ENCODE data around the gene KIAA0753.

Gene KIAA0753

DNA sequence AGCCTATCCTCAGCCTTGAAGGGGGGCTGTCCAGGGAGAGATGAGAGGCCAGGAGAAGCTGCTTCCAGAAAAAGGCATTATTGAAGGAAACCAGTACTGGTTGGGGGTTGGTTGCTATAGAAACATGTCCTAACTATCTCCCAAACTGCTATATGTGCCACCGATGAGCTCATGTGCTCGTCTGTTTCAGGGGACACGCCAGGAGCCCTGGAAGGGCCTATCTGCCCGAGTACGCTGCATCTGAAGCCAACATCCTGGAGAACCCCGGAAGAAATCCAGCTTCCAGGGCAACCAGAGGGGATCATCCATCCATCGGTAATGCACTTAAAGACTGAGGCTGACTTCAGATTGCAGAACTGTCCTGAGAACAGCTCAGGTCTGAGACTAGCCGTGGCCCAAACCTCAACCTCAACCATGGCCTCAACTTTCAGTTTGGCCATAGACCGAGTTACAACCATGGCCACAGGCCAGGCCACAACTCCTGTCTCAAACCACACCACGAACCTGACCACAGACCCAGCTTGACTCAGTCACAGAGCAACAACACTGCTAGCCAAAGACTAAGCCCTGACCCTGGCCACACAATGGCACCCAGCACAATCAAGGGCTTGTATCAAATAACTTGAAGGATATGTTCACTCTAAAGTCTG, 94.3 kb downstream of the KIAA0753 start:
- H3K4me3 Mint-ChIP-seq, result no peak overlapping the region
- H3K36me3 Mint-ChIP-seq (ENCODE audit: insufficient read depth), result no peaks in the 10 kb centered on the region
- H3K4me1 Mint-ChIP-seq (ENCODE audit: low read depth in 2 of 2), result peaks cover 4 to 10% of the 10 kb centered on the region in 2 donors
- H3K9me3 Mint-ChIP-seq, result no peaks in the 10 kb centered on the region
- ATAC-seq (replicated peaks) (no peak), DNase-seq (no peak)
- peaks cover 0 to 7% of the 10 kb centered on the region in 2 donors for H3K27me3 Mint-ChIP-seq
- no peak overlapping the region for H3K27ac Mint-ChIP-seq

DNA sequence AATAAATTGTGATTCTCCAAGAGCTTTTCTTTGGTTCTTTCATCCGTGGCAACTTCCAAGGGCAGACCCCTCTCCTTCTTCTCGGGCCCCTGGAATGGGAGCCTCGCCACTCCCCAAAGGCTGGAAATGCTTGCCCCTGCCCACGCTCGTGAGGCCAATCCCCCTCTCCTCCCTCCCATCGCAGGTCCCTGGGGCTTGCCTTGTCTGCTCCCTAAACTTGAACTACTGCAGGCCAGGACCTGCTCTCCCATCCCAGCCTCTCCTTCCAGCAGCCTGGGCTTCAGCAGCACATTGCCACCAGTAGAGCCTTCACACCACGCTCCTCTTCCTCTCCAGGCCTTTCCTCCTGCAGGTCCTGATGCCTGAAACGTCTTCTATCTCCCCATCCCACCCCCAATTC, 95.2 kb downstream of the KIAA0753 start:
- no peaks in the 10 kb centered on the region for H3K36me3 Mint-ChIP-seq (ENCODE audit: insufficient read depth)
- peaks cover 4 to 10% of the 10 kb centered on the region in 2 donors for H3K4me1 Mint-ChIP-seq (ENCODE audit: low read depth in 2 of 2)
- no peak overlapping the region for H3K27ac Mint-ChIP-seq
- no peaks in the 10 kb centered on the region for H3K9me3 Mint-ChIP-seq
- no peak overlapping the region for H3K4me3 Mint-ChIP-seq
- ATAC-seq (replicated peaks) (no peak), DNase-seq (no peak)
- peaks cover 0 to 12% of the 10 kb centered on the region in 2 donors for H3K27me3 Mint-ChIP-seq

DNA sequence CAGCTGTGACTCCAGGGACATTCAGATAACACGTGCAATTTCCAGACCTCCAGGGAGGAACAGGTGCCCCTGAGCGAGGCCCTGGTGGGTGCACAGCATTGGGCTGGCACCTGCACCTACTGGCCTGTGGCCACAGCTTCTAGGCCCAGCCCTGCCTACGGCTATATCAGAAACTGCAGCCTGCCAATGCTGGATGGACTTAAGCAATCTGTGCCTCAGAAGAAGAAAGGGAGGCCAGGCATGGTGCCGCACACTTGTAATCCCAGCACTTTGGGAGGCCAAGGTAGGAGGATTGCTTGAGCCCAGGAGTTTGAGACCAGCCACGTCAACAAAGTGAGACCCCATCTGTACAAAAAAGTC, 96.5 kb downstream of the KIAA0753 start:
- peaks cover 12 to 14% of the 10 kb centered on the region in 2 donors for H3K27me3 Mint-ChIP-seq
- H3K27ac Mint-ChIP-seq, result no peak overlapping the region
- H3K9me3 Mint-ChIP-seq, result no peaks in the 10 kb centered on the region
- no peak overlapping the region for H3K4me3 Mint-ChIP-seq
- no peak for DNase-seq
- ATAC-seq (replicated peaks), result no peak
- H3K36me3 Mint-ChIP-seq (ENCODE audit: insufficient read depth), result no peaks in the 10 kb centered on the region
- H3K4me1 Mint-ChIP-seq (ENCODE audit: low read depth in 2 of 2), result peaks cover 4 to 9% of the 10 kb centered on the region in 2 donors

DNA sequence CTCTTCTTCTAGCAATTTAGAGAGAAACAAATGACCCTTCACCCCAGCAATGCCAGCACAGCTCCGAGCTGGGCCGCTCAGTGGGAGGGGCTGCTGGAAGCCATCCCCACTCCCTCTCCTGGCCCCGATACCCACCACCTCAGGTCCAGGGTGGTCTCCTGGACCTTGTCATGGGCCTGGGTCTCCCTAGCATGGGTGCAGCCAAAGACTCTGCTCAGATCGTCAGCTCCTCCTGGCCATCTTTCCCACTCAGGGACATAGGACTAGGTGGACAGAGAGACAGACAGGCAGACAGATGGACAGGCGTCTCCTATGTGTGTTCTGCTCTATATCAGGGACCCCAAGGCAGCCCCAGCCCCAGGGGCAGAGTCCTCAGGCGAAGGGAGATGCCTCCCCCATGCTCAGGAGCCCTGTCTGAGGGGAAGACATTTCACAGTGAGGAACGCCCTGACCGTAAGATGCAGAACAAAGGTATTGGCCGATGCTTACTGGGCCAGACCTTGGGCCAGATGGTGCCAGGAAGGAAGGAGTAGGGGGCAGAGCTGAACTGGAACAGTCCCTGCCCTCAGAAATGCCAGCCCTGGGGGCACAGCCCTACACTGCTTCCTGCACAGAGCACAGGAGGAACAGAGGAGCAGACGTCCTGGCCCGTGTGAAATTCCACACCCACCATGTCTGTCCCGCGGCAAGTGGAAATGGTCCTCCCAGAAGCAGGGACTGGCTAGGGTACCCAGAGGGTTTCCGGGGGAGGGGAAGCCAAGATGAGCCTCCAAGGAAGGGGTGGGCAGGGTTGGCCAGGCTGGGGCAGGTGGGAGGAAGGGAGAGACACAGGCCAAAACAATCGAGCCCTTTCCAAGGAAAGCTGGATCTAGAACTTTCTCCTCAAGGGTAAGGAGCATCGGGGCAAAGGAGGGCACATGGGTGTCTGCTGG, 97.2 kb downstream of the KIAA0753 start:
- DNase-seq (no peak), ATAC-seq (replicated peaks) (no peak)
- Mint-ChIP-seq H3K27me3 (peaks cover 18% of the 10 kb centered on the region in 2 donors), H3K4me1 (ENCODE audit: low read depth in 2 of 2) (peaks cover 3% of the 10 kb centered on the region in 2 donors), H3K36me3 (ENCODE audit: insufficient read depth) (no peaks in the 10 kb centered on the region), H3K27ac (peak overlapping the region in 1 of 2 donors; percentile 35), H3K9me3 (no peaks in the 10 kb centered on the region), H3K4me3 (no peak overlapping the region)

DNA sequence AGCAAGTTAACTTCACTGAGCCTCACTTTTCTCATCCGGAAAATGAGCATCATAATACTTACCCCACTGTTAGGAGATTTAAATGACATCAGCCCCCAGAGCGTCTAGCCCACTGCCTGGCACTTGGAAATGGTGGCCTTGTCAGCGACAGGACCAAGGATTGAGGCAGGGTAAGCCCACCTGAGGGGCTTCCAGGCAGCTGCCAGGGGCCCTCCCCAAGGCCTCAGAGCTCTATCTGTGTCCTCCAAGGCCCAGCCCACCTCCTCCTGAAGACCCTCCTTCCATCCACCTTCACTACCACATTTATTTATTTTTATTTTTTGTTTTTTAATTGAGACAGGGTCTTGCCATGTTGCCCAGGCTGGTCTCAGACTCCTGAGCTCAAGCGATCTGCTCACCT, 97.9 kb downstream of the KIAA0753 start:
- DNase-seq (no peak), ATAC-seq (replicated peaks) (no peak)
- peak overlapping the region in 1 of 2 donors; percentile 35 for H3K27ac Mint-ChIP-seq
- no peak overlapping the region for H3K4me3 Mint-ChIP-seq
- no peaks in the 10 kb centered on the region for H3K36me3 Mint-ChIP-seq (ENCODE audit: insufficient read depth)
- H3K9me3 Mint-ChIP-seq, result no peaks in the 10 kb centered on the region
- H3K27me3 Mint-ChIP-seq, result peaks cover 18% of the 10 kb centered on the region in 2 donors
- peaks cover 0 to 1% of the 10 kb centered on the region in 2 donors for H3K4me1 Mint-ChIP-seq (ENCODE audit: low read depth in 2 of 2)

DNA sequence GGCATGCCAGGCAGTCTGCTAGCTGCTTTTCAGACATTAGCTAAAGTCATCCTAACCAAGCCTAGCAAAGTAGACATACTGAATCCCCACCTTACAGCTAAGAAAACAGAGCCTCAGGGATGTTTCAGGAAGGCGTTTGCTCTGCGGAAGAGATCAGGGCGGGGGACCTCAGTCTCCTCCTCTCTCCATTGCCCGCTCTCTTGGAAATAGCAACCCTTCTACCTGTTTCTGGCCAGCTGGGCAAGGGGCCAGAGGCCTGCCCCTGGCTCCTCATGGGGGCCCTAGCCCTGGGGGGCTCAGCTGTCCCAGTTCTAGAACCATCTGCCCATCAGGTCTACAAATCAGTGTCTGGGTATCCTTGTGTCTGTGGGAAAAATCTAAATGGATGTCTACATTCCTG, 98.6 kb downstream of the KIAA0753 start:
- H3K27me3 Mint-ChIP-seq, result peaks cover 18 to 23% of the 10 kb centered on the region in 2 donors
- no peaks in the 10 kb centered on the region for H3K36me3 Mint-ChIP-seq (ENCODE audit: insufficient read depth)
- ATAC-seq (replicated peaks), result no peak
- no peak overlapping the region for H3K27ac Mint-ChIP-seq
- no peak for DNase-seq
- no peak overlapping the region for H3K4me3 Mint-ChIP-seq
- H3K9me3 Mint-ChIP-seq, result no peaks in the 10 kb centered on the region
- H3K4me1 Mint-ChIP-seq (ENCODE audit: low read depth in 2 of 2), result peaks cover 0 to 1% of the 10 kb centered on the region in 2 donors

DNA sequence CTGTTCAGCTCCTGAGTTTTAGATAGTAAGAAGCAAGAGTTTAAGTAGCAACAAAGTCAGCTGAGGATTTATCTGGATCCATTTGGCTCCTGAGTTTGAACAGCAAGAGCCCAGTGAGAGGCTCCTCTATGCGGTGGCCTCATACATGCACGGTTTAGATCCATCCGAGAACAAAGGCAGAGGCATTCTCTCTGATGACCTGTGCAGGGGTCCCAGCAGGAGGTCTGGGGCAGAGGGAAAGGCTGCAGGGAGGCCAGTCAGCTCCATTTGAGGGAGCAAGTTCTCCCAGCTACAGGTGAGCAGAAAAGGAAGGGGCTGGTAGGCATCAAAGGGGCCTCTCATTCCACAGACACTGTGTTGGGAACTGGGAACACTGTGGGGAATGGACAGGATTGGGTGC, 100.6 kb downstream of the KIAA0753 start:
- Mint-ChIP-seq H3K4me3 (no peak overlapping the region), H3K27me3 (peaks cover 19 to 33% of the 10 kb centered on the region in 2 donors), H3K36me3 (ENCODE audit: insufficient read depth) (no peaks in the 10 kb centered on the region), H3K27ac (no peak overlapping the region), H3K4me1 (ENCODE audit: low read depth in 2 of 2) (no peaks in the 10 kb centered on the region), H3K9me3 (no peaks in the 10 kb centered on the region)
- no peak for ATAC-seq (replicated peaks)
- no peak for DNase-seq

DNA sequence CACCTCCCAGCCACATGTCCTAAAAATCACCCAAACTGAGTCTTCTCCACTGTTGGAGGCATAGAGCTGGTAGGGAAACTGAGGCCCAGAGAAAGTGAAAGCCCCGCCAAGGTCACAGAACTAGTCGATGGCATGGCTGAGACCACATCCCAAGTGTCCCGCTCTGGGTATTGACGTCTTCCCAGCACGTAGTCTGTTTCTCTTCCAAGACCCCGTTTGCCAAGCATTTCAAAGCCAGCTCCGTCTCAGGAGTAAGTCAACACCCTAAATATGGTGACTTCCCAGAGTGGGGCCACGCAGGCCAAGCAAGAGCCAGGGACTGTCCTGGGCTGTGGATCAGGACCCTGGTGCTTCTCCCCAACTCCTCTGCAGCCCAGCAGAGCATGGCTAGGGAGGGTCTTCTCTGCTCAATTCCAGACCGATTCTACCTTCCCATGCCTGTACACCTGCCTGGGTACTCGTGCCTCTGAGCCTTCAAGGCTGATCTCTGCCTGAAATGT, 103.9 kb downstream of the KIAA0753 start:
- Mint-ChIP-seq H3K4me1 (ENCODE audit: low read depth in 2 of 2) (no peaks in the 10 kb centered on the region), H3K27ac (no peak overlapping the region), H3K27me3 (peaks cover 28 to 58% of the 10 kb centered on the region in 2 donors), H3K36me3 (ENCODE audit: insufficient read depth) (no peaks in the 10 kb centered on the region), H3K4me3 (no peak overlapping the region), H3K9me3 (no peaks in the 10 kb centered on the region)
- DNase-seq (no peak), ATAC-seq (replicated peaks) (no peak)

DNA sequence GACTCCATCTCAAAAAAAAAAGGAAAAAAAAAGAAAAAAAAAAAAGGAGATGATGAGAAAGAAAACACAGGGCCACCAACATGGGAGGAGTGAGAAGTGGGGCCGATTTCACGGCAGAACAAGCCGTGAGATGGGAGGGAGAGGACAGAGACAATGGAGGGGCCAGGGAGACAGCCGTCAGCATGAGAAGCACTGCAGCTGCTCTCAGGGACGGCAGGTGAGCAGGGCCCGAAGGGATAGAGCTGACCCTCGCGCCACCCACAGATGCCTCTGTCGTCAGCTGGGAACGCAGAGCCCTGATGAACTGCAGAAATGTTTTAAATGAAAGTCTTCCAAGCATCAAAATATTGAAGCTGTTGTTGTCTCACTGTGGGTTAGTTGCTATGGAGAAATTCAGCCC, 104.5 kb downstream of the KIAA0753 start:
- no peaks in the 10 kb centered on the region for H3K4me1 Mint-ChIP-seq (ENCODE audit: low read depth in 2 of 2)
- peaks cover 23 to 58% of the 10 kb centered on the region in 2 donors for H3K27me3 Mint-ChIP-seq
- no peak overlapping the region for H3K4me3 Mint-ChIP-seq
- no peaks in the 10 kb centered on the region for H3K36me3 Mint-ChIP-seq (ENCODE audit: insufficient read depth)
- H3K27ac Mint-ChIP-seq, result peak overlapping the region in 1 of 2 donors; percentile 19
- ATAC-seq (replicated peaks) (no peak), DNase-seq (no peak)
- H3K9me3 Mint-ChIP-seq, result no peaks in the 10 kb centered on the region

DNA sequence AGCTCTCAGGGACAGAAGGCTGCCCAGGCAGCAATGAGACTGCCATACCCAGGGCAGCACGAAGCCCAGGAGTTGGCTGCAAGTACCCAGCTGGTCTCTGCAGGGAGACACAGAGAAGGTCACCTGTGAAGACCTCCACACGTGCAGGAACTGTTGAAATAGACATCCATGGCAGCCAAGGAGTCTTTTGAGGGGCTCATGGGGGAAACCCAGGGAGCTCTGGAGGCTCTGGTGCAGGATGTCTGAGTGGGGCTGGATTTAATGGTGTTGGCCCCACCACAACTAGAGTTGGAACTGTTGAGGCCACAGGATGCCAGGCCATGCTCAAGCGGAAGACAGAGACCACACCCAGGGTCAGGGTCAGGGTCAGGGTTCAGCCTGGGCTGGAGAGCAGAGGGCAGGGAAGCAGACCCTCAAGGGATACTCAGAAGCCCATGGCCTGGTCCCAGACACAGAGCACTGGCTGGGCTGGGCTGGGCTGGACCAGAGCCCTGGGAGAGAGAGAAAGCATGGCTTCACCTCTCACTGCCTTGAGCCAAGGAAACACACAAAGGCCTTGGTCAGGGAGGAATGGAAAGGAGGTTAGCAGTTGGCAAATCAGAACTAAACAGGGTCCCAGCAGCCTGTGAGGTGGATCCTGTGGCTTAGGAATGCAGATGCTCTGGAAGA, 105.5 kb downstream of the KIAA0753 start:
- Mint-ChIP-seq H3K4me3 (no peak overlapping the region), H3K36me3 (ENCODE audit: insufficient read depth) (no peaks in the 10 kb centered on the region), H3K27me3 (peaks cover 20 to 56% of the 10 kb centered on the region in 2 donors), H3K27ac (no peak overlapping the region), H3K4me1 (ENCODE audit: low read depth in 2 of 2) (no peaks in the 10 kb centered on the region), H3K9me3 (no peaks in the 10 kb centered on the region)
- no peak for ATAC-seq (replicated peaks)
- no peak for DNase-seq

DNA sequence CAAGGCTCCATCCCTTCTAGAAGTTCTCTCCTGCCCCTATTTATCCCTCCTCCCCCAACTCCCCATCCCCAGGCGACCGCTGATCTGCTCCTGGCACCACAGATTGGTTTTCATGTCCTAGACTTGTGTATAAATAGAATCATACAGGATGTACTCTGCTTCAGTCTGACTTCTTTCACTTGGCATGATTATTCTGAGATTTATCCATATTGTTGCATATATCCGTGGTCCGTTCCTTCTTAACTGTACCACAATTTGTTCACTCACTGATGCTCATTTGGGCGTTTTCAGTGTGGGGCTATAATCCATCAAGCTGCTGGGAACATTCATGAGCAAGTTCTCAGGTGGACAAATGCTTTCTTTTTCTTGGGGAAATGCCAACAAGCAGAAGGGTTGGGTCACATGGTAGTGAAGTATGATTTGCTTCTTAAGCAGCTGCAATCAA, 108.0 kb downstream of the KIAA0753 start:
- ATAC-seq (replicated peaks), result no peak
- Mint-ChIP-seq H3K4me3 (no peak overlapping the region), H3K27ac (no peak overlapping the region), H3K4me1 (ENCODE audit: low read depth in 2 of 2) (no peaks in the 10 kb centered on the region), H3K9me3 (no peaks in the 10 kb centered on the region), H3K36me3 (ENCODE audit: insufficient read depth) (no peaks in the 10 kb centered on the region), H3K27me3 (peaks cover 14 to 40% of the 10 kb centered on the region in 2 donors)
- DNase-seq, result no peak

DNA sequence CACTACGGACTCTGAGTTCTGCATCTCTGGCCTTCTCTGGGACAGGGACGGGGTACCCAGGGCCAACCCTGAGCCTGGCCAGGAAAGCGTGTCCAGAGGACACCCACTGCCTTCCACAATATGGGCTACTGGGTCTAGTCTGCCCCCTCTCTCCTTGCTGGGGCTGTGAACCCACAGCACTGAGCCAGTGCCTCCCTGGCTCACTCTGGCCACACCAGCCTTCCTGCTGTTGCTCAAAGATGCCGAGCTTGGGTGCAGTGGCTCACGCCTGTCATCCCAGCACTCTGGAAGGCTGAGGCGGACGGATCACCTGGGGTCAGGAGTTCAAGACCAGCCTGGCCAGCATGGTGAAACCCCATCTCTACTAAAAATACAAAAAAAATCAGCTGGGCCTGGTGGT, 108.9 kb downstream of the KIAA0753 start:
- ATAC-seq (replicated peaks), result no peak

DNA sequence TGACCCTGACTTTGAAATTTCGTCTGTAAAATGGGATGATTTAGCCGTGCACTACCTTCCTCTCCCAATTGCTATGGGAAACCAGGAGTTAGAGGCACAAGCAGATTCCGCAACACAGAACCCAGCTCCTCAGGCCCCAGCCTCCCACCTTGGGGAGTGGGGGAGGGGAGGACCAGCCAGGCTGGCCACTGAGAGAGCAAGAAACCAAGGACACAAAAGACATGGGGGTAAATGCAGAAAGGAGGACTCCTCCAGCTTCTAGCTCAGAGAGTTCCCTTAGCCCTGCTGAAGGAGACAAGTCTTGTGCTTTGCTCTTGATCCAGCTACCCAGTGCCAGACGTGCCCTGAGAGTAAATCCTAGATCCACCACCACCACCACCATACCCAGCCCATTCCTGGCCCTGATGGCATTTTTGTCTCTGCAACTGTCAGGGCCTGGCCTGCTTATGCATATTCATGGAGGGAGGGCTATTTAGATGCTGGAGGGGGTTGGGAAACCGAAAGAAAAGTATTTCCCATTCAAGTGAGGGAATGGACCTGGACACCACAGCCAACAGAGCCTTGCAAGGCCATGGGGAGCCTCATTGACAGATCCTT, 110.1 kb downstream of the KIAA0753 start:
- H3K4me1 Mint-ChIP-seq (ENCODE audit: low read depth in 2 of 2), result no peaks in the 10 kb centered on the region
- ATAC-seq (replicated peaks) (no peak), DNase-seq (no peak)
- no peak overlapping the region for H3K27ac Mint-ChIP-seq
- no peaks in the 10 kb centered on the region for H3K36me3 Mint-ChIP-seq (ENCODE audit: insufficient read depth)
- no peak overlapping the region for H3K4me3 Mint-ChIP-seq
- no peaks in the 10 kb centered on the region for H3K9me3 Mint-ChIP-seq
- H3K27me3 Mint-ChIP-seq, result peaks cover 14 to 31% of the 10 kb centered on the region in 2 donors

More for the DNA sequence above, 108.9 kb downstream of the KIAA0753 start:
- H3K27me3 Mint-ChIP-seq, result peaks cover 14 to 32% of the 10 kb centered on the region in 2 donors
- no peaks in the 10 kb centered on the region for H3K36me3 Mint-ChIP-seq (ENCODE audit: insufficient read depth)
- no peaks in the 10 kb centered on the region for H3K9me3 Mint-ChIP-seq
- H3K4me1 Mint-ChIP-seq (ENCODE audit: low read depth in 2 of 2), result no peaks in the 10 kb centered on the region
- no peak for DNase-seq
- H3K4me3 Mint-ChIP-seq, result no peak overlapping the region
- no peak overlapping the region for H3K27ac Mint-ChIP-seq
